NCI-H2171 treated with DMSO at 0.1 percent for 48 hours (cell line): ENCODE data around the gene LCOR.

Experiments used
- DNase-seq: peaks from one replicate; lab custom pipeline; 2025; lab: John Stamatoyannopoulos, UW

The LCOR gene

DNA sequence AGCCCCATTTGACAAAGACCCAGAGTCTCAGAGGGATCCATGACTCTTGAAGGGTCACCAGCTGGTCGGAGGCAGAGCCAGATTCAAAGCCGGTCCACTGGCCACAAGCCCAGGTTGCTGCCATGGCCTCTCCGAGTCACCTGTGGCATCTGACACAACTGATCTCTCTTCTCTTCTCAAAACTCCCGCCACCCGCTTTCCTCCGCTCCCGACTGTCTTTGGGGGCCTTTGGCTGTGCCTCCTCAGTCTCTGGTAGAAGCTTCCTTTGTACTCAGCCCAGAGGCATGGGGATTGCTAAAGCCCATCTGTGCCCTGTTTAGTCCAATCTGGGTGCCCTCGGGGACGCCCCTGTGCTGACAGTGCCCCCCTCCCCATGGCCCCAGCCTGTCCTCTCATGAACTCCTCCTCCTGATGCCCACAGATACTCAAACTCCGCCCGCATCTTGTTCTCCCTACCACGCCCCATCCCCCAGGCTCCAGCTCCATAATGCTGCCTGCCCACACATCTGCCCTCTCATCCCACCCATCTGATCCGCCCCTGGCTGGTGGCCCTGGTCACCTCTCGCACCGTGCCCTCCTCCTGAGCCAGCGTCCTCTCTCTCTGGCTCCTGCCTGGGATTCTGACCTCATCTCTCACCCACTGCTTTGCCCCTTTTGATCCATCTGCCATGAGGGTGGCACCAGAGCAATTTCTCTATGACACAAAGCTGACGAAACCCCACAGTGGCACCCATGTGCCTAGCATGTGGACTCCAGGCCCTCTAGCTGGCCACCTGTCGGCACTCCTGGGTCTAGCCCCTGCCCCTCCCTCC lies 203.1 kb downstream of the LCOR start:
- no peak for DNase-seq

DNA sequence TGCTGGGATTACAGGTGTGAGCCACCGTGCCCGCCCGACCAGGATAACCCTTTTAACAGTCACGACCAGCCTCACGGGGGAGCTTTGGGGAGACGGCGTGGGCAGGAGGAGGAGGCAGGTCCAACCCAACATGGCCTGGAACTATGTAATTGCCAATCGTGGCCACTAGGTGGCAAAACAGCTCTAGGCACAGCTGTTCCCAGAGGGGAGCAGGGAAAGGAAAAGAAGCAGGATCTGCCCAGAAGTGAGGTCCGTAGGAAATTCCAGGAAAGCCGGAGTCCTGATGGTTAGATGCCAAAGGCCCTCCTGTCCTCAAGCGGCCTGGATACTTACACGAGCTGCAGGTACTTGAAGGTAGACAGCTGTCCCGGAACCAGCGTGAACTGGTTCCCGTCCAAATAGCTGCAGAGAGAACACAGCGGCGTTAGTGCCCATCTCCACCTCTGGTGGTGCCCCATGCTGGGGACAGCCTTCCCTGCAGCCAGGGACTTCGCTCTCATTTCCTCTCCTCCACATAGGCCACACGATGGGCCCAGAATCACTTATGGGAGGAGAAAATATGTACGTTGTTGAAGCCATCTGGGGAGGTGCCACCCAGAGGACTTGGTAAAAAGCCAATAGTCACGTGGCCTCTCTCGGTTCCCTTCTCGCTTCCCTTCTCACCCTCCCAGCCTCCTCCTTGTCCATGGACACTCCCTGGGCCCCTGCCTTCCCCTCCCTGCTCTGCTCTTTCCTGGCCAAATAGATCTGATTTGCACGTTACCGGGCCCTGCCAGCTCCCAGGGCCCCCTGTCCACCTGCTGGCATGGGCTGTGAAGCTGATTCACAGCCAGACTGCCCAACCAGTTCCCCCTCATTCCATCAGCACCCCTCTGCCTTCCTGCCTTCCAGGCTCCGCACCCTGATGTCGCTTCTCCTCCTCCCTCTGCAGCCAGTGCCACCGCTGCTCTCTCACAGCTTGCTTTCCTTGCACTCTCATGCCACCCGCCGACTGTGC lies 205.6 kb downstream of the LCOR start:
- peak; percentile 68 for DNase-seq

DNA sequence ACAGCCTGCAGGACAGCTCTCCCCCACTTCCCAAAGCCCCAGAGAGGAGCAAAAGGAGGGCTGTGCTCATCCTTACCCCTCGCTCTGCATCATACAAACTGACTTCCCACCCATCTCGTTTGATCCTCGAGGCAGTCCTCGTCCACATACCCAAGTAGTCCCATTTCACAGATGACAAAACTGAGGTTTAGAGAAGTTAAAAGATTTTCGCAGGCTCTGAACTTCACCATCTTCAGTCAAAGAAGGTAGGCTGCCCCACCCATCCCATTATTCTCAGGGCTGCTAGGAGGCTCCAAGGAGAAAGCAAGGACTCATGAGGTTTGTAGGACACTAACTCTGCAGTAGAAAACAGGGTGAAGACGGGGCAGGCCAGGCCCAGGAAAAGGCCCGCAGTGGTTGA lies 206.6 kb downstream of the LCOR start:
- DNase-seq: no peak

DNA sequence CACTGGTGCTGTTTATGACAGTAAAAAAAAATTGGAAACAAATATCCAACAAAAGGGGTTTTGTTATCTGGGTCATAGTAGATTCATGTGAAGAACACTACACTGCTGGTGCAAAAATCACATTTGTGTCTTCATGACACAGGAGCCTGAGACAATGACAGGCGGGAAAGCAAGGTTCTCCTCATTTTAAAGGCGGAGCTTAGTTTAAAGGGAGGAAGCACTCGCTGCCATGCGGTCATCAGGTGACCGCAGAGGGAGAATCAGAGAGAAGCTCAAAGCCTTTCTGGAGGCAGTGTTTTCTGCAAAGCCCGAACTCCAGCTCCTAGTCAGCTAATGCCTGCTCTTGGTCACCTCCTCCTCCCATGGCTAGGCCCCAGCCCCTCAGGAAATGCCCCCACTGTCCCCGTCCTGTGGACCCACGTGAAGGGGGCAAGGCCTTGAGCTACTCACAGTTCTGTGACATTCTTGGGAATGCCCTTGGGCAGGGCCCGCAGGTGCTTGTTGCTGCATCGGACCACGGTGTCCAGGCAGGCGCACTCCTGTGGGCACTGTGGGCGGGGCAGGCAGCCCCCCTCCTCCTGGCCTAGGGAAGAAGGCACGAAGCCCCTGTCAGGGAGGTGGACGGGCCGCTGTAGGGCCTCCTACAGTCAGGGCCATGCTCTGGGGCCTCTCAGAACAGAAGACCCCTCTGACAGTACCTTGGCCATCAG lies 207.6 kb downstream of the LCOR start:
- no peak for DNase-seq

DNA sequence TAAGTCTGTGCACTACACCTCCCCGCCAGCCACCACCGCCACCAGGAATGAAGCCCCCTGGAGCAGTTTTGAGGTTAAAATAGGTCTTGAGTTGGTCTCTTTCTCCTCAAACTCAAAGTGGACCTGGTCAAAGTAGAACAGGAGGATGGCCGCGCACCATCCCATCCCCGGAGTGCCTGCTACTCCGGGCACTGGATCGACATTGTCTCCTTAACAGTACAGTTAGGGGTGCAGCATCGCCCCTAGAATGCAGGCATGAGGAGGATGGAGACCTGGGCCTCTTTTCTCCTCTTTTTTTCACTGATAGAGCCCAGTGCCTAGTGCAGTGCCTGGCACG lies 208.1 kb downstream of the LCOR start:
- DNase-seq: no peak

DNA sequence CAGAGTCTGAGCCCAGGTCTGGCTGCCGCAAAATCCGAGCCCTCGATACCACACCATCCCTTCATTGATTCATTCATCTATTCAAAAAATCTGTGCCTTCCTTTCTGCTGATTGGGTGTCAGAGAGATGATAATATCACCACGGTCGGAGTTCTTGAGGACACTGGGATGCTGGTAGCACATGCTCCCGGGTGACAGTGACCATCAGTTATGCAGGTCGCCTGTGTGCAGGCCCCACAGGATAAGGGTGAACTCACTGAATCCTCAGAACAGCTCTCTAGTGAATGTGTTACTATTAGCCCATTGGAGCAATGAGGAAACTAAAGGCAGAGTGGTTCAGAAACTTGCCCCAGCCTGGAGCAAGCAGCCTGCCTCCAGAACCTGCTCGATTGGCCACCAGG lies 208.6 kb downstream of the LCOR start:
- DNase-seq: no peak

DNA sequence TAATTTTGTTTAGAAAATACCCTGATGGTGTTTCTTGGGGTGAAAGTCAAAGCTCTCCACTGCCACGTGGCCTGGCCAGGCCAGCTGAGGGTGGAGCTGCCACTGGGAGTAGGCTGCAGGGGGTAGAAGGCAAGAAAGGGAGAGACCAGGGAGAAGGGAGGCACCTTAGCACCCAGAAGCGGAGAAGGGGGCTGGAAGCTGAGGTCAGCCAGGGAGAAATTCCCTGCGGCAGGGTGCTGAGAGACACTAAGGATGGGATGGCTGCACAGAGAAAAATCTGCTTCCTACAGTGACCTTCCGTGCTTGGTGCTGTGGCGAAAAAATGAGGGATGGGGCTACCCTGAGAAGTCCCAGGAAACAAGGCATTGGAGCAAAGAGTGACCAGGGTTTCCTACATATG lies 210.0 kb downstream of the LCOR start:
- DNase-seq: no peak

DNA sequence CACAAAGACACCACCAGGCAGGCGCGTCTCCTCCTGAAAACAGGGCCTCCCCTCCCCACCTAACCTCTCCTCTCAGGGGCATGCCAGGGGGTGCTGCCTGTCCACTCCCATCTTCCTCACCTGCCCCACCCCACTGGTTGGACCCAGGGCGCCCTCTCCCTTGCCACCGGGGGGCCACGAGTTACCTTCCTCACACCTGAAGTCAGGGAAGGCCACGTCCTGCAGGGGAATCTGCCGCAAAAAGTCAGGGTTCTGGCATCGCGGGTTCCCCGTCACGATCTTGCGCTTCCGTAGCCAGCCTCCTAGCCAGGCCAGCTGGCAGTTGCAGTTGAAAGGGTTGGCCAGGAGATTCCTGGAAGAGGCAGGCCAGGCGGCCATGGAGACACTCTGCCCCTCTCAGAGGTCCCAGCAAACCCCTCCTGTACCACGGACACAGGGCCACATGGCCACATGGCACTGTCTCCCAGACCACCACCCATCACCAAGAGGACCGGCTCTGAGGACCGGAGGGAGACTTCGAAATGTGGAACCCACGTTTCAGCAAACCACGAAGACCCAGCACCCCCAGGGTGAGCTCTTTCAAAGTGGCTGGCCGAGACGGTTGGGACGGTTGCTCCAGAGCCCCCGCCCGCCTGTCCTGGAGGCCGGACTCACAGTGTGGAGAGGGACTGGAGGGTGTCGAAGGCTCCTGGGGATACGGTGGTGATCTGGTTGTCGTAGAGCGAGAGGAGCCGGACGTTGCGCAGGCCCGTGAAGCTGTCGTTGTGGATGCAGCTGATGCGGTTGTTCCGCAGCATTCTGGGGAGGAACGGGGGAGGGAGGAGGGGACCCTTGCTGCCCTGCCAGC lies 210.8 kb downstream of the LCOR start:
- no peak for DNase-seq

DNA sequence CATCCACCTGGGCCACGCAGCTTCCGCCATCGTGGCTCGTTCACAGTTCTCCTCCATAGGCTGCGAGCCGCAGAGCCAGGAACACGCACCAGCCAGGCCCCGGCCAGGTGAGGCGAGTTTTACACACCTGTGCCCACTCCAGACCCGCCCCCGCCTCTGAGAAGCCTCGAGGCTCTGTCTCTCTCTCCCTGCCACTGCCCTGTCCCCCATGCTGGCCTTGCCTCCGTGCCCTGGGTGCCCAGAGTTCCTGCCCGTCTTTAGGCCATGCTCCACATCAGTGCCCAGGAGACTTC lies 211.4 kb downstream of the LCOR start:
- no peak for DNase-seq
